Measurements from ENCODE around the gene TMEM233.

Gene TMEM233

GRCh38 chr12:119593578-119594398 lies at the start of gene TMEM233:
Gene TMEM233 (plus strand): TSS chr12:119593774. CDS start chr12:119593849, 75 bp downstream.
- no peak for DNase-seq

- peak; percentile 1 for DNase-seq
Observed at GRCh38 chr12:119544765-119545625, 48.6 kb upstream of the TMEM233 start.

- DNase-seq = no peak
Observed at GRCh38 chr12:119546340-119546739, 47.2 kb upstream of the TMEM233 start.

- no peak for DNase-seq
Observed at GRCh38 chr12:119547001-119547400, 46.6 kb upstream of the TMEM233 start.

GRCh38 chr12:119556854-119557253 lies 36.7 kb upstream of the TMEM233 start:
- no peak for DNase-seq

GRCh38 chr12:119565404-119565803 lies 28.2 kb upstream of the TMEM233 start:
- DNase-seq = no peak

- no peak for DNase-seq
Observed at GRCh38 chr12:119570771-119571170, 22.8 kb upstream of the TMEM233 start.

- DNase-seq = no peak
Observed at GRCh38 chr12:119573086-119573485, 20.5 kb upstream of the TMEM233 start.

- DNase-seq = no peak
Observed at GRCh38 chr12:119574255-119574654, 19.3 kb upstream of the TMEM233 start.

- no peak for DNase-seq
Observed at GRCh38 chr12:119576118-119576810, 17.3 kb upstream of the TMEM233 start.

- no peak for DNase-seq
Observed at GRCh38 chr12:119576915-119577314, 16.7 kb upstream of the TMEM233 start.

- no peak for DNase-seq
Observed at GRCh38 chr12:119578112-119578511, 15.5 kb upstream of the TMEM233 start.

GRCh38 chr12:119589097-119589496 lies 4.5 kb upstream of the TMEM233 start:
- DNase-seq = no peak

- DNase-seq = no peak
Observed at GRCh38 chr12:119589634-119590033, 3.9 kb upstream of the TMEM233 start.

- DNase-seq = no peak
Observed at GRCh38 chr12:119592232-119592631, 1.3 kb upstream of the TMEM233 start.

GRCh38 chr12:119594399-119594730 lies 791 bp downstream of the TMEM233 start:
- no peak for DNase-seq

- no peak for DNase-seq
Observed at GRCh38 chr12:119594772-119595445, 1.3 kb downstream of the TMEM233 start.

GRCh38 chr12:119598159-119598558 lies 4.6 kb downstream of the TMEM233 start:
- no peak for DNase-seq

- DNase-seq = no peak
Observed at GRCh38 chr12:119601877-119602733, 8.5 kb downstream of the TMEM233 start.

- DNase-seq = no peak
Observed at GRCh38 chr12:119602734-119603094, 9.1 kb downstream of the TMEM233 start.

GRCh38 chr12:119603767-119604166 lies 10.2 kb downstream of the TMEM233 start:
- DNase-seq = no peak

- DNase-seq = no peak
Observed at GRCh38 chr12:119609358-119609757, 15.8 kb downstream of the TMEM233 start.
